GM12878 (cell line): ENCODE data around the gene RIC8B. TPM values are rescaled to one million over a fixed set of nuclear protein-coding genes. Genes with fewer than 3 reads are reported as not detected.
A peak's percentile ranks its signal among the peaks of the same experiment; 100 is the strongest.

Experiments used
- GATAD2B ChIP-seq: fragments of 450-650 bp; conservative IDR thresholded peaks from 2 replicates; pipeline ENCODE4 v1.6.1; 2017; ENCODE audit warnings: low read depth, mild to moderate bottlenecking, moderate library complexity
- IRF4 ChIP-seq: IDR thresholded peaks from 2 replicates; pipeline ENCODE4 v1.6.1; 2011; ENCODE audit warnings: low read depth, low read length
- MEF2B ChIP-seq: fragments of 450-650 bp; IDR thresholded peaks from 2 replicates; pipeline ENCODE4 v1.6.1; 2018; ENCODE audit warnings: mild to moderate bottlenecking, moderate library complexity; ENCODE audit not compliant: partially characterized antibody, poor library complexity, severe bottlenecking
- NFYA ChIP-seq: IDR thresholded peaks from 2 replicates; pipeline ENCODE4 v1.6.1; 2011; ENCODE audit warnings: low read depth, mild to moderate bottlenecking, low read length, improper control_type of control experiment, borderline replicate concordance
- WRNIP1 ChIP-seq: IDR thresholded peaks from 2 replicates; pipeline ENCODE4 v1.6.1; 2011; ENCODE audit warnings: low read depth, low read length, improper control_type of control experiment, borderline replicate concordance
- ZNF24 ChIP-seq: fragments of 450-650 bp; IDR thresholded peaks from 2 replicates; pipeline ENCODE4 v1.6.1; 2017; ENCODE audit warnings: antibody characterized with exemption, mild to moderate bottlenecking
- polyA plus RNA-seq, 11 experiments: library from polyadenylated mRNA; depleted of rRNA in 4 of 11; unstranded in 6 of 11; stranded (reverse) in 5 of 11; fragments of >200 nt; fragmentation: Nextera tagmentation in 4 of 11; fragmentation: Illumina TruSeq in 1 of 11; extraction: Ambion mirVana in 4 of 11; extraction: Trizol in 1 of 11; gene quantifications; 1 replicate in 1 of 11; 2 replicates in 10 of 11; pipeline versions ENCODE4 v1.2.1 to v1.2.3, GENCODE V29; 2011 to 2016; ENCODE audit warnings: inconsistent platforms in 2 of 11, missing spikeins in 2 of 11, low read depth in 1 of 11
- total RNA-seq, 4 experiments: library from RNA; depleted of rRNA in 3 of 4; stranded (reverse); fragments of >200 nt in 3 of 4; fragmentation: Illumina TruSeq in 1 of 4; extraction: Trizol in 1 of 4; gene quantifications; 2 replicates each; pipeline versions ENCODE4 v1.2.1 to v1.2.3, GENCODE V29; 2013 to 2021
- TF ChIP-seq, protein P1 (sequence below): fragments of 450-650 bp; IDR thresholded peaks from 2 replicates; pipeline ENCODE4 v1.6.1; 2017; ENCODE audit warnings: mild to moderate bottlenecking, moderate library complexity
- TF ChIP-seq, protein P2 (sequence below): fragments of 450-650 bp; IDR thresholded peaks from 2 replicates; pipeline ENCODE4 v1.6.1; 2017; ENCODE audit warnings: antibody characterized with exemption, mild to moderate bottlenecking, moderate library complexity
- TF ChIP-seq, protein P3 (sequence below): IDR thresholded peaks from 2 replicates; pipeline ENCODE4 v1.6.1; 2011; ENCODE audit warnings: low read depth, mild to moderate bottlenecking, low read length, moderate library complexity, borderline replicate concordance; ENCODE audit errors: extremely low read depth
- TF ChIP-seq, protein P4 (sequence below): fragments of 450-650 bp; formaldehyde crosslinking; IDR thresholded peaks from 2 replicates; pipeline ENCODE4 v1.5.0; 2022; ENCODE audit warnings: mild to moderate bottlenecking, missing genetic modification characterization

RIC8B gene
- total and polyA plus RNA-seq, 10 of the 15 experiments (the other 5 are each of a cell fraction or from before 2014, with no cell fraction given): 2.3 to 10.8 (median 6.2) TPM

DNA sequence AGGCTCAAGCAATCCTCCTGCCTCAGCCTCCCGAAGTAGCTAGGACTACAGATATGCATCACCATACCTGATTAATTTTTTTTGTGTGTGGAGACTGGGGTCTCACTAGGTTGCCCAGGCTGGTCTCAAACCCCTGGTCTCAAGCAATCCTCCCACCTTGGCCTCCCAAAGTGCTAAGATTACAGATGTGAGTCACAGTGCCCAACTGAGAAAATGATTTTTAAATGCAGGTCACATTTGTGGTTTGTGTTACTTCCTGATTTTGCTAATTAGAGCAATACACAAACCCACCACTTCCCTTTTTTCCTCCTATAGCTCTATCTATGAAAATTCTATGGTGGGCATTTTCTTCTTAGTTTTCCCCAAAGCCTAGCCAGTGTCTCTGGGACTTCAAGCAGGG lies 135.7 kb downstream of the RIC8B start (continued):
- TF ChIP-seq, protein P1, sequence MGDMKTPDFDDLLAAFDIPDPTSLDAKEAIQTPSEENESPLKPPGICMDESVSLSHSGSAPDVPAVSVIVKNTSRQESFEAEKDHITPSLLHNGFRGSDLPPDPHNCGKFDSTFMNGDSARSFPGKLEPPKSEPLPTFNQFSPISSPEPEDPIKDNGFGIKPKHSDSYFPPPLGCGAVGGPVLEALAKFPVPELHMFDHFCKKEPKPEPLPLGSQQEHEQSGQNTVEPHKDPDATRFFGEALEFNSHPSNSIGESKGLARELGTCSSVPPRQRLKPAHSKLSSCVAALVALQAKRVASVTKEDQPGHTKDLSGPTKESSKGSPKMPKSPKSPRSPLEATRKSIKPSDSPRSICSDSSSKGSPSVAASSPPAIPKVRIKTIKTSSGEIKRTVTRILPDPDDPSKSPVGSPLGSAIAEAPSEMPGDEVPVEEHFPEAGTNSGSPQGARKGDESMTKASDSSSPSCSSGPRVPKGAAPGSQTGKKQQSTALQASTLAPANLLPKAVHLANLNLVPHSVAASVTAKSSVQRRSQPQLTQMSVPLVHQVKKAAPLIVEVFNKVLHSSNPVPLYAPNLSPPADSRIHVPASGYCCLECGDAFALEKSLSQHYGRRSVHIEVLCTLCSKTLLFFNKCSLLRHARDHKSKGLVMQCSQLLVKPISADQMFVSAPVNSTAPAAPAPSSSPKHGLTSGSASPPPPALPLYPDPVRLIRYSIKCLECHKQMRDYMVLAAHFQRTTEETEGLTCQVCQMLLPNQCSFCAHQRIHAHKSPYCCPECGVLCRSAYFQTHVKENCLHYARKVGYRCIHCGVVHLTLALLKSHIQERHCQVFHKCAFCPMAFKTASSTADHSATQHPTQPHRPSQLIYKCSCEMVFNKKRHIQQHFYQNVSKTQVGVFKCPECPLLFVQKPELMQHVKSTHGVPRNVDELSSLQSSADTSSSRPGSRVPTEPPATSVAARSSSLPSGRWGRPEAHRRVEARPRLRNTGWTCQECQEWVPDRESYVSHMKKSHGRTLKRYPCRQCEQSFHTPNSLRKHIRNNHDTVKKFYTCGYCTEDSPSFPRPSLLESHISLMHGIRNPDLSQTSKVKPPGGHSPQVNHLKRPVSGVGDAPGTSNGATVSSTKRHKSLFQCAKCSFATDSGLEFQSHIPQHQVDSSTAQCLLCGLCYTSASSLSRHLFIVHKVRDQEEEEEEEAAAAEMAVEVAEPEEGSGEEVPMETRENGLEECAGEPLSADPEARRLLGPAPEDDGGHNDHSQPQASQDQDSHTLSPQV: 0 out of 2 replicates have a peak, but pooled peaks have one; percentile 42
- TF ChIP-seq, protein P2, sequence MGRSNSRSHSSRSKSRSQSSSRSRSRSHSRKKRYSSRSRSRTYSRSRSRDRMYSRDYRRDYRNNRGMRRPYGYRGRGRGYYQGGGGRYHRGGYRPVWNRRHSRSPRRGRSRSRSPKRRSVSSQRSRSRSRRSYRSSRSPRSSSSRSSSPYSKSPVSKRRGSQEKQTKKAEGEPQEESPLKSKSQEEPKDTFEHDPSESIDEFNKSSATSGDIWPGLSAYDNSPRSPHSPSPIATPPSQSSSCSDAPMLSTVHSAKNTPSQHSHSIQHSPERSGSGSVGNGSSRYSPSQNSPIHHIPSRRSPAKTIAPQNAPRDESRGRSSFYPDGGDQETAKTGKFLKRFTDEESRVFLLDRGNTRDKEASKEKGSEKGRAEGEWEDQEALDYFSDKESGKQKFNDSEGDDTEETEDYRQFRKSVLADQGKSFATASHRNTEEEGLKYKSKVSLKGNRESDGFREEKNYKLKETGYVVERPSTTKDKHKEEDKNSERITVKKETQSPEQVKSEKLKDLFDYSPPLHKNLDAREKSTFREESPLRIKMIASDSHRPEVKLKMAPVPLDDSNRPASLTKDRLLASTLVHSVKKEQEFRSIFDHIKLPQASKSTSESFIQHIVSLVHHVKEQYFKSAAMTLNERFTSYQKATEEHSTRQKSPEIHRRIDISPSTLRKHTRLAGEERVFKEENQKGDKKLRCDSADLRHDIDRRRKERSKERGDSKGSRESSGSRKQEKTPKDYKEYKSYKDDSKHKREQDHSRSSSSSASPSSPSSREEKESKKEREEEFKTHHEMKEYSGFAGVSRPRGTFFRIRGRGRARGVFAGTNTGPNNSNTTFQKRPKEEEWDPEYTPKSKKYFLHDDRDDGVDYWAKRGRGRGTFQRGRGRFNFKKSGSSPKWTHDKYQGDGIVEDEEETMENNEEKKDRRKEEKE: no peak
- TF ChIP-seq WRNIP1 (no peak), NFYA (no peak), MEF2B (peak; percentile 86), ZNF24 (peak; percentile 81), IRF4 (peak; percentile 84), GATAD2B (peak; percentile 74; the same call in 1 of the 2 replicates)
- TF ChIP-seq, protein P3, sequence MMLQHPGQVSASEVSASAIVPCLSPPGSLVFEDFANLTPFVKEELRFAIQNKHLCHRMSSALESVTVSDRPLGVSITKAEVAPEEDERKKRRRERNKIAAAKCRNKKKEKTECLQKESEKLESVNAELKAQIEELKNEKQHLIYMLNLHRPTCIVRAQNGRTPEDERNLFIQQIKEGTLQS: no peak
- TF ChIP-seq, protein P4, sequence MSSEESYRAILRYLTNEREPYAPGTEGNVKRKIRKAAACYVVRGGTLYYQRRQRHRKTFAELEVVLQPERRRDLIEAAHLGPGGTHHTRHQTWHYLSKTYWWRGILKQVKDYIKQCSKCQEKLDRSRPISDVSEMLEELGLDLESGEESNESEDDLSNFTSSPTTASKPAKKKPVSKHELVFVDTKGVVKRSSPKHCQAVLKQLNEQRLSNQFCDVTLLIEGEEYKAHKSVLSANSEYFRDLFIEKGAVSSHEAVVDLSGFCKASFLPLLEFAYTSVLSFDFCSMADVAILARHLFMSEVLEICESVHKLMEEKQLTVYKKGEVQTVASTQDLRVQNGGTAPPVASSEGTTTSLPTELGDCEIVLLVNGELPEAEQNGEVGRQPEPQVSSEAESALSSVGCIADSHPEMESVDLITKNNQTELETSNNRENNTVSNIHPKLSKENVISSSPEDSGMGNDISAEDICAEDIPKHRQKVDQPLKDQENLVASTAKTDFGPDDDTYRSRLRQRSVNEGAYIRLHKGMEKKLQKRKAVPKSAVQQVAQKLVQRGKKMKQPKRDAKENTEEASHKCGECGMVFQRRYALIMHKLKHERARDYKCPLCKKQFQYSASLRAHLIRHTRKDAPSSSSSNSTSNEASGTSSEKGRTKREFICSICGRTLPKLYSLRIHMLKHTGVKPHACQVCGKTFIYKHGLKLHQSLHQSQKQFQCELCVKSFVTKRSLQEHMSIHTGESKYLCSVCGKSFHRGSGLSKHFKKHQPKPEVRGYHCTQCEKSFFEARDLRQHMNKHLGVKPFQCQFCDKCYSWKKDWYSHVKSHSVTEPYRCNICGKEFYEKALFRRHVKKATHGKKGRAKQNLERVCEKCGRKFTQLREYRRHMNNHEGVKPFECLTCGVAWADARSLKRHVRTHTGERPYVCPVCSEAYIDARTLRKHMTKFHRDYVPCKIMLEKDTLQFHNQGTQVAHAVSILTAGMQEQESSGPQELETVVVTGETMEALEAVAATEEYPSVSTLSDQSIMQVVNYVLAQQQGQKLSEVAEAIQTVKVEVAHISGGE: no peak
